Activated CD4-positive, CD25-positive, alpha-beta regulatory T cell treated with anti-CD3 and anti-CD28 coated beads, Interleukin-2, amount 50 U/mL, for 16 hours (primary cell): Measurements from ENCODE around the gene FER.
"Not testable (repeated sequence)": the region's sequence is repeated elsewhere in the genome, so short reads cannot be mapped to it uniquely, and the experiment has no call there.

Experiments used
- DNase-seq: peaks from one replicate; pipeline ENCODE4 v3.0.0-alpha.2; 2020; ENCODE audit warnings: low read depth, low spot score

FER gene

DNA sequence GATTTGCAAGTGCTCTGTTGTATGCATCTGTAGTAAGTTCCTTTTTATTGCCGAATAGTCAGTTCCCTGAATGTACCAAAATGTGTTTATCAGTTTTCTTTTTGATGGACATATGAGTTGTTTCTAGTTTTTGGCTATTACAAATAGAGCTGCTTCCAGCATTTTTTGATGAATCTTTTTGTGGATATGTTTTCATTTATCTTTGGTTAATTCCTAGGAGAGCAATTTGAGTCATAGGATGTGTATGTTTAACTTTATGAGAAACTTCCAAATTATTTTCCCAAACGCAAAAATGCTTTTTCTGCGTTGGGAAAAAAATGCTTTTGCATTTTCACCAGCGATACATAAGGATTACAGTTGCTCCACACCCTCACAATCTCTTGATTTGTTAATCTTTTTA, 287.7 kb downstream of the FER start:
- DNase-seq = no peak

DNA sequence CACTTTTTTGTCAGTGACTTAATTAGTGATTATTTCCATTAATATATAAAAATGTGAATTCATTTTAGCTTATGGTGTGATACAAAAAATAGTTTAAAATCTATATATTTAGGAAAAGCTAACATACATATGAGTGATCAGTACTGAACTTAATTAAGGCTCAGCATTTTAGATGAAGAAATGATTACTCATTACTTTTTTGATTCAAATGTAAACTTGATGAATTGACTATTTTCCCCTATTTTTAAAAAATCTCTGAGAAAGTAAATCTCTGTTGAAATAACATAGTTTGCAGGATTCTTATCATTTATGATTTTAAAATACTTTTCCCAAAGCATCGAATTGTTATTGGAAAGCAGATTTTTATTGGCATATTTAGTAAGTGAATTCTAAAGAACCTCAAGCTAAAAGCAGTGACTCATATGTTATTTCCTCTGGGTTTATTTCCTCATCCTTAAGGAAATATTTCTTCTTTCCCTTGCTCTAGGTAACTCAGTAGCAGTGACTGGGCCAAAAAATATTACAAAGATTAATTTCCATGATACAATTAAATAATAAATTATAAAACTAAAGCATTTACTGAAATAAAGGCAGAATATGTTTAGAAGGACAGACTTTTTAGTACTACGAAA, 290.6 kb downstream of the FER start:
- DNase-seq = no peak

DNA sequence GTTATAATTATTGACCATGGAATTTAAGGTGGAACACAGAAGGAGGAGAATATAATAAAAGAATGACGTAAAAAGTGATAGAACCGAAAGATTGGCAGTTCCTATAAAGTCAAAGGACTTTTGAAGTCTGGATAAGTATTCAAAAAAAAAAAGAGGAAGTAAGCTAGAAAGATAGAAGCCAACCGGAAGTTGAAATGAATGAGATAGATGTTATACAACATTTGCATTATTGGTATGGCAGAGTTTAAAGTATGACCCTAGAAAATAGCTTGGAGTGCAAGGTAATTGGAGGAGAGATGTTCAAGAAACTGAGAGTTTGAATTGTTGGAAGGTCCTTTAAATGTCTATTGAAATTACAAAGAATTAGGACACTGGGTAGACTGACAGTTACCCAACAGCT, 293.6 kb downstream of the FER start:
- DNase-seq = no peak

DNA sequence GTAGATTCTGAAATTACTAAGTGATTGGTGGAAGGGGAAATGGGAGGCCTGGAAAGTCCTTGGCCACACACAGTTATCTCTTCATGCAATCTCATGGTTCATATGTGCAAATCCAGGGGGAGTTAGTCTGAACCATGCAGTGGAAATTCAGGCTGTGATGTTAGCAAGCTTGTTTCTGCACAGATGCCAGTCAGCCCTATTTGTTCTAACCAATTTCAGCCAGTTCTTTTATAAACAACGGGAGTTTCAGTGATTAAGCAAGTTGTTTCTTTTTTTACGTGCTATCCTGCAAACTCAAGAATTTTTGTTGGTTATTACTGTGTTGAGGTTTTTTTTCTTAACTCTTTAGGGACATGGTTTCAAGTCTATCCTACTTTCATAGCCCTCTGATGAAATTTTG, 298.0 kb downstream of the FER start:
- DNase-seq = no peak

DNA sequence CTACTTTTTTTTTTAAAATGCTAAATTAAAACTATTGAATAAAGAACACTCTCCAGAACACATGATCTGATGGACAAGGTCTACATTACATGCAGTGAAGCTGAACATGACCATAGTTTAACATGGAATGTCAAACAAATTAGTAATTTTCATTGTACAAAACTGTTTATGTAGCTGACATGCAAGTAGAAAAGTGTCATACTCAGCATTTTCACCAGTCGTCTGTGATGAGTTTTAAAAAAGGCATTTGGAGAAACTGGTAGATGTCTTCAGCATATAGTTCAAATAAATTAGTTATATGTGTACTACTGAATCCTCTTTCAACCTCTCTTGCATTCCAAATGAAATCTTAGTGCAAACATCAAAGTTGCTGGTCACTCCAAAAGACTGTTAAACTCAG, 301.9 kb downstream of the FER start:
- no peak for DNase-seq

DNA sequence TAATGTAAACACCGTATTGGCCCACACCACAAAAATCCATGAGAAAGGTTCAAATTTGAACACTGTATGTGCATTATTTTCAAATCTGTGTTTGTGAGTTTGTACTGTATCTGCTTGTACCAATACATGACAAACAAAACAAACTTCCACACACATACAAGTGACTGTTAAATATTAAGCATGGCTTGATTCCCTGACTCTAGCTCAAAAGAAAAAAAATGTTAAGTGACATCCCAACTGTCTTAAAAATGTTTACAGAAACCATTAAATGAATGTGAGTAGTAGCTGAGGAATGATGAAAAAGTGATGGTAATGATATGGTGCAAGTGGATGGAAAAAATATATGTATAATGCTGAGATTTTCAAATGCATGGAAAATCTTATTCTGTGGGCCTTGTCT, 302.6 kb downstream of the FER start:
- DNase-seq = not testable (repeated sequence)

DNA sequence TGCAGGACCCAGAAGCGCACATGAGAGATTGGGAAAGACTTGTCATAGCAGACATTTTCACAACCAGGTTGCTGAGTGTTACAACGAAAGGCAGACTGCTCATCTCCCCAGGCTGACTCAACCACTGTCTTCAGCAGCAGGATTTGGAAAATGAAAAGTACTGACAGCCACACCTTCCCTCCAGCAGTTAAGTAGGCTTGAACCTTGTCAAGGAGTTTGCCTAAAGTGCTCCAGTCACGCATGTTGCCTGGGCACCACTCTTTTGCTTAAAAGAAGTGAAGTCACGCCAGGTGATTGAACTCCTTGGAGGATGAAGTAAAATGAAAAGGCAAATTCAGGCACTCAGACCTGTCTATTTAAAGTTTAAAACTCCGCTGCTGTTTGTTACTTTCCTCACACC, 304.5 kb downstream of the FER start:
- not testable (repeated sequence) for DNase-seq

DNA sequence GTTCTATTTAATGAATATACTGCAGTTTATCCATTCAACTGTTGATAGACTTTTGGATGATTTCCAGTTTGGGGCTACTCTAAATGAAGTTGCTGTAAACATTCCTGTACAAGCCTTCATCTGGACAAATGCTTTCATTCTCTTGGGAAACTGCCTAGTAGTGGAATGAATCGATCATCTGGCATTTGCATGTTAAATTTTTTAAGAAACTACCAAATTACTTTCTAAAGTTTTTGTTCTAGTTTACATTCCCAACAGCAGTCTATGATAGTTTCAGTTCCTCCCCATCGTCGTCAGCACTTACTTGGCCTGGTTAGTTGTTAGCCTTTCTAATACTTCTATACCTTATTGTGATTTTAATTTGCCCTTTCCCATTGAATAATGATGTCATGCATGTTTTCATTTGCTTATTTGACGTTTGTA, 306.3 kb downstream of the FER start:
- DNase-seq = no peak

DNA sequence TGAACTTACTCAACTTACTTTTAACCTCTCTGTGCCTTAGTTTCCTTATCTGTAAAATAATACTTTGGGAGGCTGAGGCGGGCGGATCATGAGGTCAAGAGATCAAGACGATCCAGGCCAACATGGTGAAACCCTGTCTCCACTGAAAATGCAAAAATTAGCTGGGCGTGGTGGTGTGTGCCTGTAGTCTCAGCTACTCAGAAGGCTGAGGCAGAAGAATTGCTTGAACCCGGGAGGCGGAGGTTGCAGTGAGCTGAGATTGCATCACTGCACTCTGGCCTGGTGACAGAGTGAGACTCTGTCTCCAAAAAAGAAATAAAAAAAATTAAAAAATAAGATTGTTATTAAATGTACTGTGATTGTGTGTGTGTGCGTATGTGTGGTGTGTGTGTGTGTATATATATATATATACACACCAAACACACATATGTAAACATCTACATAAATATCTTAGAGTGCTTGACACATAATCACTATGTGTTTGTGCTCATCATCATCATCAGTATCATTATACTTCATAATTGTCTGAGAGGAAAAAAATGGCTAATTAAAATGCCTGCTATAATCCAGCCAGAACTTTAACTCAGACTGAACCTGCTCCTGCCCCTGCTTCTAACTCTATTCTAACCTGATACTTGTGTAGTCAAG, 312.8 kb downstream of the FER start:
- no peak for DNase-seq

DNA sequence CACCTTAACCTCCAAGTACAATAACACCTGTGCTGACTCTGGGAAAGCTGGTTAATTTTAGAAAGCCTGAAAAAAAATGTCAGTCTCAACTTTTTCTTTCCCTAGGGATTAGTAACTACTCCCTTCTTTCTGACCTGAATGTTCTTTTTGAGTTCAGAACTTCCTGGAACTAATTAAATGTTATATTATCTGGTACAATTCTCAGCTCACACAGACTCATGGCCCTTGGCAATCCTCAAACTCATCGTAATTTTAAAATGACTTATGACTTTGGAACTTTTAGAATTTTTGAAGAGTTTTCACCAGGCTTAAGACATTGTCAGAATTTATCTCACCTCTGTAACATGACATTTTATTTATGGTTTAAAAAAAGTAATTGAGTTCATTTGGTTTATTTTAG, 315.0 kb downstream of the FER start:
- DNase-seq = no peak

DNA sequence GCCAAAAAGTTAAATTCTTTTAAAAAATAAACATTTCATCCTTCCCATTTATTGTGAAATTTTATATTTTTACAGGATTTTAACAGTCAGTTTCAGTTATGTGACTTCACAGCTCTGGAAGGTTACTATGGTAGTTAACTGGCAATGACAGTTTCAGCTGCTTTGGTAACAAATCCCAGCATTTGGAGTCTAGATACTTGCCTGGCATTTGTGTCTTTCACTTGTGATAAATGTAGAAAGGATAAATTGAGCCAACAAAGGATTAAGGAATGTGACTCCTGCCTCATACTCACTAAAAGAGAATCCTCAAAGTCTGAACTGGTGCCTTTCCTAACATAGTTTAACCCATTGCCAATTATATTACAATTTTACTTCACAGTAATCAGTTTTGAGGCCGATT, 315.5 kb downstream of the FER start:
- no peak for DNase-seq

DNA sequence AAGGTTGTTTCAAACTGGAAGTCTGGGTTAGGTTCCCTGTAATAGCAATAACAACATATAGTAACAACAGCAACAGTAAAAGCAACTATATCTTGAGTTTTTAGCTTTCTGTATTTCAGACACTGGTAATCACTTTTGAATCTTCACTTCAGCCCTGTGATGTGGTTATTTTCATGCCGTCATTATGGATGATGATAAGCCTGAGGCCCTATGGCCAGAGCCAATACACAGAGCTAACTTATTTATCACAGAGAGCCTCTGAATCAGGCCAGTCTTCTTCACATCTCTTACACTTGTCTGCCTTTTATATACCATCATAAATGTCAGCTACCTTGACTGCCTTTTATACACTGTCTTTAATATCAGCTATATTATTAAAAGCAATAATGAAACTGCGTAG, 329.0 kb downstream of the FER start:
- no peak for DNase-seq

DNA sequence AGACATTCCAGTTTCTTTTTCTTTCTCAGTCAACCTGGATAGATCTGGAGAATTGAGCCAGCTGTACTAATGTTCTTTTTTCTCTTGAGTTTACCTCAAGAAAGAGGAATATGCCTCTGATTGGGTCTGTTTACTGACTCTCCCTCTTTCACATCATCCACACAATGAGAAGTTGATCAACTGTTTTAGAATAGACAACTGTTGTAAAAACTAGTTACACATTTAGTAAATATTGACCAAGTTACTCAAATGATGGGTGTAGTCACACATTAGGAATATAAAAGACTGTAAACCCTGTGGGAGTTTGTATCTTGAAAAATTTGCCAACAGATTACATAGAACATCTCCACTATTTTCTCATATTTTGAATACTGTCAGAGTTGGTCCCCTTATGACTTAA, 330.8 kb downstream of the FER start:
- no peak for DNase-seq

DNA sequence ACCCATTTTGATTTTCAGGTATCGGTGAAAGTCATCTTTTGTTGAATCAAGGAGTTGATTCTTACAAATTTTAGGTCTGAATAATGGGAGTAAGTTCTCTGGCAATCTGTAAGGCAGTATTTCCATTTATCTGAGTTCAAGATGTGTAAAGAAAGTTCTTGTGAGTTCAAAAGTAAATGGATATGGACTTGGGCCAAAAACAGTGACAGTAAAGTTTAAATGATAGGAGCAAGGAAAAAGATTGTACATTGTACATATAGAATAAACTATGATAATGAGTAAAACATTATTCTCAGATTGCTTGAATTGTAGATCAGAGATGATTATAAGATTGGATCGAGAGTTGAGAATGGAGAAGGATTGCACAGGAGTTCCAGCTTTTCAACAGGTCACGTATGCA, 332.8 kb downstream of the FER start:
- DNase-seq = no peak

DNA sequence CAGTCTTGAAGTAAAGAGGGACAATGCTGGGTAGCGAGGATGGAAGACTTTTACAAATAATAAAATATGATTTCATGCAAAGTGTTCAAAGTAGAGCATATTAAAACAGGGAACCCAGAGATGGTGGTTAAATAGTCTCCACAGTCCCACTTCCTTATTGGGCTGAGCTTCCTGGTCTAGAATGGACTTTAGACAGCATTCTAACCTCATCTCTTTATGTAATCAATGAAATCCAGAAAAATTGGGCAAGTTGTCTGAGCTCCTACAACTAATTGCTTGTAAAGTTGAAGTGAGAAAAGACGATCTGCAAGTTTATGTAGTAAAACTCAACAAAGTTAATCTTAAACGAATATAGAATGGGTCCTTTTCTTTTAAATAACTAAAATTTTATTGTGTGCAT, 333.2 kb downstream of the FER start:
- no peak for DNase-seq

DNA sequence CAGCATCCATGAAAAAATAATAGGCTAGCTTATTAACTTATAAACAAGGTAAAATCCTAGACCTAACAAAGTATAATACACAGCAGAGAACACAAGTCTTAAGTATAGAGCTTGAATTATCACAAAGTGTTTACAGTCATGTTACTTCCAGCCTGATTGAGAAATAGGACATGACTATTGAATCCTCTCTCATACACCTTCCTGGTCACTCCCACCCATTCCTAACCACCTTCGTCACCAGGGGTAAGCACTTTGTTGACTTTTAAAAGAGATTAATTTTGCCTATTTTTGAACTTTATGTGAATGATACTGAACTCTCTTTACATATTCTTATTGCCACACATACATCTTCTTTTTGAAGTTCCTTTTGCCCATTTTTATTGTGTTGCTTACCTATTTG, 336.2 kb downstream of the FER start:
- no peak for DNase-seq

DNA sequence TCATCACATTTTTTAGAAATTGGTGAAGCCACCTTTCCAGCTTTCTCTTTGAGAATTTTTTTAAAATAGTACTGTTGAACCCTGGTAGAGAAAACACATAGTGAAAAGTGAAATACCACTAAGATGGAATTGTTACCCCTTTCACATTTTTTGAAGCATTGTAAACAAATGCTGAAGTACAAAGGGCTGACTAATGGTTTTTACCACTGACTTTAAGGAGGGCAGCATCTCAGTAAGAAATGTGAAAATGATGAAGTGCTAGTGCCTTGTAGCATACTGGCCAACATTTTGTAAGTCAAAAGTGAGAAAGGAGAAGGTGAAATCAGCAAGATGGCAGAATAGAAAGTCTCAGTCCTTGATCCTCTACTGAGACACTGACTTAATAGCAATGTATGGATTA, 341.5 kb downstream of the FER start:
- no peak for DNase-seq

DNA sequence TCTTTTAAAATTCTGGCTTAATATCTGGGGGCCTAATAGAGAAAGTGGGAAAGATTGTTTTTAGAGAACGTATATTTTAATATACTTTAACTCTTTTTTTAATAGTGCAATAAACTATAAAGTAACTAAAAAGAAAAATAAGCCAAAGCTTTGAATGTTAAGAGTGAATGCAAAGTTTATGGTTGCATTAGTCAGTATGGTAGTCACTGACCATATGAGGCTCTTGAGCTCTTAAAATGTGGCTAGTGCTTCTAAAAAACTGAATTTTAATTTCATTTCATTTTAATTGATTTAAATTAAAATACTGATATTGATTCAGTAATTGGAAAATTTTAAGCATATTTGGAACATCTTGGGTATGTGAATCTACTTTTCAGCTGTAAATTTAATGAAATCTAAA, 351.4 kb downstream of the FER start:
- no peak for DNase-seq

DNA sequence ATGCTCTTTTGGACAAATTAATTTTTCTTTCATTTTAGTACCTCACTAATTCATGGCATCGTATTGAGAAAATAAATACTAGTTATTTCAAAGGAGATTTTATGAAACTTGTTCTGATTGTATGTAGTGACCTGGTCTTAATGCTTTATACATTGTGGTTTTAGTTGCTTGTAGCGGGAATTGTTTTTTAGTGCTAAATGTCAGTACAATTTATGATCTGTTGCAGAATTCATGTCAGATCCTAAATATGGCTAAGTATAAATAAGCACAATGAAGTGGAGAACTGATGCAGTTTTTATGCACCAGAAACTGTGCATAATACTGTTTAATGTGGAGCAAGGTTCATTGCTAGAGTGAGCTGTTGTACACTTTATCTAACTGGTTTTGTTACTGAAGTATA, 353.3 kb downstream of the FER start:
- DNase-seq = no peak

DNA sequence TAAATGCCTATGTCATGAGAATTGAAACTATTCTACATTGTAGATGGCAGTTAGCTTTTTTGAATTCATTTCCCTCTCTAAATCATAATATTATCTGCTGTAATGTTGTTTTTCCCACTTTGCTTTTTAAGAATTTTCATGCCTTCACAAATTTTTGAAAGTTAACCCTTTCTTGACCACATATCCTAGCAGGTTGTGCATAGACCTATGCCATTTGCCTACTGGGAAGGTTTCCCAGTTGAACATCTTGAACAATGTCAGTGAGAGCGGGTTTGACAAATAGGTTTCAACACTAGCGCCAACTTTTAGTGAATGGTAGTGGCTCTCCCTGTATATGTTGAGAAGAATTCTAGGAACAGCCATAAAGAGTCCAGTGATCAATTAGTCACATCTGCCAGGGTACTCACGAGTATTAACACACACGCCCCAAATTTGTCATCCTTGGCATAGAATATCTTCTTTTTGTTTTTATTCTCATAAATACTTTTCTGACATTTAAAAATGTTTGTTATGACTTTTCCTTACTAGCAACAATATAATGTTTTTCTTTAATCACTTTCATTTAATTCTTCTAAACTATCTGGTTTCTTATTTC, 354.5 kb downstream of the FER start:
- DNase-seq = no peak

DNA sequence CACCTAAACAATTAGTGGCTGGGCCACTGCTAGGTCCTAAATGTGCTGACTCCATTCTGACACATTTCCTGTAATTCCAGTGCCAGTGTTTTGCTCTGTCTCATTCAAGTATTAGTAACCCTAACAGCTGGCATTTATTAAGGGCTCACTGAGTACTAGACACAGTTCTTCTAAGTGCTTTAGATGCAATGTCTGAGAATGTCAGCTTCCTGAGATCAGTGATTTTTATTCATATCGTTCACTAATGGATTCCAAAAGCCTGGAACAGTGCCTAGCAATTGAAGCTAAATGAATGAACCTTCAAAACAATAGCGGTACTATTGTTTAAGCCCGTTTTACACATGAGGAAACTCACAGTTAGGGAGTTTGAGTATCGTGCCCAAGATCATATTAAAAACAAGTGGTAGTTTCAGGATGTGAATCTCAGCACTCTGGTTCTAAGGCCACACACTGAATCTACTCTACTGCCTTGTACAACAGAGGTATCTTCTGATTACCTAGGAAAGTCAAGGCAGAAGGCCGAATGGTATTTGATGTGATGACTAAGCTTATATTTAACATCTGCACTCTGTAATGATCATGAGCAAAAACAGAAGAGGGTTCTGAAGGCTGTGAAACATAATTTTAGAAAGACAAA, 358.1 kb downstream of the FER start:
- no peak for DNase-seq

DNA sequence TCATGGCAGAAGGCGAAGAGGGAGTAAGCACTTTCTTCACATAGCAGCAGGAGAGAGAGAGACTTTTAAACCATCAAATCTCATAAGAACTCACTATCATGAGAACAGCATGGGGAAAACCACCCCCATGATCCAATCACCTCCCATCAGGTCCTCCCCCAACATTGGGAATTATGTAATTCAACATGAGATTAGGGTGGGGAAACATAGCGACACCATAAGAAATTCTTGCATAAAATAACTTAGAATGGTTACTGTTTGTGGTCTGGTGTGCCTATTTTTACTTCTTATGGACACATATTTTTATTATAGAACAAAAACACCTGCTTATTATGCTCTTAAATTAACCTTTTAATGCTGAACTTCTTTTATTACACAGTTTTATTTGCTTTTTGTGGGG, 364.0 kb downstream of the FER start:
- DNase-seq = no peak

DNA sequence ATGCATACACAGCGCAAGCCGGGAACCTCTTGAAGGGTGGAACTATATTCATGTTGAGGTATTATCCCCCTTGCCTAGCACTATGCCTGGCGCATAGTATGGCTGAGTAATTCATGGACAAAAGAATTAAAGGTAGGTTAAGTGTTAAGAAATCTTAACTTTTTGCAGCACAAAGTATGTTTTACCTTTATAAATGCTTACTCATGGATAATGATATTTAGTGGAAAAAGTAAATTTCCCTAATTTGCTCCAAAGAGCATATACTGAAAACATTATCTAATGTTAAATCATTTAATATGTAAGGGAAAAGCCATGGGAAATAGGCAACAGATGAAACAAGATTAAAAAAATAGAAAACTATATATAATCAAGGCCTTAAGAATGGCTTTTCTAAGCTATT, 365.9 kb downstream of the FER start:
- no peak for DNase-seq
